Middle frontal gyrus (tissue), 1 donor: ENCODE data around the gene NOP56.
A peak's percentile ranks its signal among the peaks of the same experiment; 100 is the strongest.

Experiments
- DNase-seq: peaks from one replicate; pipeline ENCODE4 v3.0.0-alpha.2; 2015; ENCODE audit warnings: low spot score; ENCODE audit errors: extremely low spot score

NOP56 gene

GRCh38 chr20:2640260-2640659, 12.2 kb upstream of the NOP56 start:
- no peak for DNase-seq

GRCh38 chr20:2640899-2641298, 11.5 kb upstream of the NOP56 start:
- no peak for DNase-seq

- no peak for DNase-seq
Observed at GRCh38 chr20:2643708-2644107, 8.7 kb upstream of the NOP56 start.

DNA sequence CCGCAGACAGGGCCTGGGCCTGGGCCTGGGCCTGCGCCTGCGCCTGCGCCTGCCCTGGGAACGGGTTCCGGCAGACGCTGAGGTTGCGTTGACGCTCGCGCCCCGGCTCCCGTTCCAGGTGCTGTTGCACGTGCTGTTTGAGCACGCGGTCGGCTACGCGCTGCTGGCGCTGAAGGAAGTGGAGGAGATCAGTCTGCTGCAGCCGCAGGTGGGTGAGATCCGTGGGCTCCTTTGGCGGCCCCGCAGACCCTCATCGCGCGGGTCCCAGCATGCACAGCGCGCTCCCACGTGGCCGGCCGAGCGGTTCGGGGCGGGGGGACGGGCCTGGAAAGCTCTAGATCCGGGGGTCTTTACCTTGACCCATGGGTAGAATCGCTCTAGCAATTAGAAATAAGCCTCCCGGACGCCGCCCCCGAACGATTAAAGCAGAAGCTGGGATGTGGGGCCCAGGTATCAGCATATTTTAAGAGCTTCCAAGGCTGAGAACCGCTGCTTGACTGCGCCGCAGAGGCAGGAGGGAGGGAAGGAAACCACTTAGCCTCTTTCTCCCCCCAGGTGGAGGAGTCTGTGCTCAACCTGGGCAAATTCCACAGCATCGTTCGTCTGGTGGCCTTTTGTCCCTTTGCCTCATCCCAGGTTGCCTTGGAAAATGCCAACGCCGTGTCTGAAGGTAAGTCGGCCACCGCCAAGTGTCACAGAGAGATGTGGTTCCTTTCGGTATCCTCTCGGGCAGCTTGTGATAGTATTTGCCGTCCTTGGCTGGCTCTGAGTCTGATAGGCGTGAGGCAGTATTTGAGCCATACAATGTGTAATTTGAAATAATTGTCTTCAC, 508 bp downstream of the NOP56 start:
- DNase-seq: no peak

DNA sequence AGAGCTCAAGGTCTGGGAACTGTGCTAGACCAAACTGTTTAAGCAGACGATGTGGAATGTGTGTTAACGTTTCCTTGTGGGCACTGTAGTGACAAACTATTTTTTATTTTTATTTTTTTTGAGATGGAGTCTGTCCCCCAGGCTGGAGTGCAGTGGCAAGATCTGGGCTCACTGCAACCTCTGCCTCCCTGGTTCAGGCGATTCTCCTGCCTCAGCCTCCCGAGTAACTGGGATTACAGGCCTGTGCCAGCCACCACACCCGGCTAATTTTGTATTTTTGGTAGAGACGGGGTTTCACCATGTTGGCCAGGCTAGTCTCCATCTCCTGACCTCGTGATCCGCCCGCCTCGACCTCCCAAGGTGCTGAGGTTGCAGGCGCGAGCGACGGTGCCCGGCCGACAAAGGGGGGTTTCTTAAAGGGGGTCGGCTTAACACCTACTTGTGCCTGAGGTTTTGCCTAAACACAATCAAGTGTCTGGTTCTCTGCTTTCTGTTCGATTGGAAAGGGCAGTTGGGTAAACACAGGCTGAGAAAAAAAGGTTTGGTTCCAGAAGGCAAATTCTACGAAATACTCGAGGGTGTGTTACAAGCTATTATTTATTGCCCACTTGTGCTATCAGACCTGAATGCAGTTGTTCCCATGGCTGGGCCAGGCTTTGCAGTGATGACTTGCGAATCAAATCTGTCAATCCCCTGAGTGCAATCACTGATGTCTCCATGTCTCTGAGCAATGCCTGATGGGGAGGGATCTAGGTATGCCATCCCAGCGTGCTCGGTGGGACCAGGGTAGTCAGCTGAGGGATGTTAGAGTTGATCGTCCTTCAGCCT, 1.3 kb downstream of the NOP56 start:
- DNase-seq: no peak

DNA sequence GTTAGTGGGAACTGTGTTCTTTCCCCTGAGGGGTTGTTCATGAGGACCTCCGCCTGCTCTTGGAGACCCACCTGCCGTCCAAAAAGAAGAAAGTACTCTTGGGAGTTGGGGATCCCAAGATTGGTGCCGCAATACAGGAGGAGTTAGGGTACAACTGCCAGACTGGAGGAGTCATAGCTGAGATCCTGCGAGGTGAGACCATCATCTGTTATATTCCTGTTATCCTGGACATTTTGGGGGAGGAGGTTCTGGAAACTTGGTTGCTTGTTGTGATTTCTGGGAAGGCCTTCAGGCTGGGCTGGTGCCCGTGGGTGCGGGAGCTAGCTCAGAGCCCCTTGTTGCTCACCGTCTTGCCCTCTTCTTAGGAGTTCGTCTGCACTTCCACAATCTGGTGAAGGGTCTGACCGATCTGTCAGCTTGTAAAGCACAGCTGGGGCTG, 2.0 kb downstream of the NOP56 start:
- no peak for DNase-seq

DNA sequence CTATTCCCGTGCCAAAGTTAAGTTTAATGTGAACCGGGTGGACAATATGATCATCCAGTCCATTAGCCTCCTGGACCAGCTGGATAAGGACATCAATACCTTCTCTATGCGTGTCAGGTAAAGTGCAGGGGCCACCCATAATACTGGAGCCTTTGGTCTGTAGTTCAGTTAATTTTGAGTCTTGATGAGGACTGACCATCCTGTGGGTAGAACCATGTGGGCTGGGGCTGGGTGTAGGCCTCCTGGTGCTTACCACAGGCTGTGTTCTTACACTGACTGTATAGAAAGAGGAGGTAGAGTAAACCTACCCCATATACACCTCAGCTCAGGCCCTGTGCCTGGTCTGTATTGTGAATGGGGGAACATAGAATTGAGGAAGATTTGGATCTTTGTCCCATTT, 2.4 kb downstream of the NOP56 start:
- DNase-seq: no peak

GRCh38 chr20:2655331-2656116, 3.1 kb downstream of the NOP56 start:
- DNase-seq: no peak

DNA sequence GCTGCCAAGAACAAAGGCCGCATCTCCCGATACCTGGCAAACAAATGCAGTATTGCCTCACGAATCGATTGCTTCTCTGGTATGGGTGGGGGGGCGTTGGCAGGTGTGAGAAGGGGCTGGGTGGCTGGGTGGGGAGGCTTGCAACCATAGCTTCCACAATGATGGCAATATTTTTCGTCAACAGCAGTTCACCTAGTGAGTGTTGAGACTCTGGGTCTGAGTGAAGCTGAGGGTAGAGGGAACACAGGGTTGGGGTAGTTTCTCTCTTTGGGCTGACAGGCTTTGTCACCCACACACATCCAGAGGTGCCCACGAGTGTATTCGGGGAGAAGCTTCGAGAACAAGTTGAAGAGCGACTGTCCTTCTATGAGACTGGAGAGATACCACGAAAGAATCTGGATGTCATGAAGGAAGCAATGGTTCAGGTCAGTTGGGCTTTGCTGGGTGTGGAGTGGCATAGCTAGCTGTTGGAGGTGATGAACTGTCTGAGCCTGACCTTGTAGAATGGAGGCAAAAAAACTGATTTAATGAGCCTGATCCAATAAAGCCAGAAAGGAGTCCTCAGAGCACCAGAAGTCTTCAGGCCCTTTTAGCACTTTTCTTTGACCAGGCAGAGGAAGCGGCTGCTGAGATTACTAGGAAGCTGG, 4.2 kb downstream of the NOP56 start:
- no peak for DNase-seq

DNA sequence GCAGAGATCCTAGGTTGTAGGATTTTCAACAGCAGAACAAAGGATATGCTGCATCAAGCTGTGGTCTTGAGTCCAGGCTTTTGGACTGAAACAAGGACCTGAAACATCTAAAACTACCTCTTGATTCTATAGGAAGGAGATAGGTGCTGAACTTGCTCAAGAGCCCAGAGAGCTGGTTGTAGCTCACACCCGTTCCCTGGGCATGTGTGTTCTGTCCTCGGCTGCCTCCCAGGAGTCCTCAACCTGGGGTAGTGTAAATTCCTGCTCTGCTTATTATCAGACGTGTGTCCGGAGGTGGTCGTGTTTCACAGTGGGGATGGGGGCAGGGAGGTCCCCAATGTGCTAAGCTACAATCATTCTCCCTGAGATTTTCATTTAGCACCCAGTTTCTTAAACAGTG, 4.8 kb downstream of the NOP56 start:
- no peak for DNase-seq

- DNase-seq: no peak
Observed at GRCh38 chr20:2657674-2658073, 5.2 kb downstream of the NOP56 start.

DNA sequence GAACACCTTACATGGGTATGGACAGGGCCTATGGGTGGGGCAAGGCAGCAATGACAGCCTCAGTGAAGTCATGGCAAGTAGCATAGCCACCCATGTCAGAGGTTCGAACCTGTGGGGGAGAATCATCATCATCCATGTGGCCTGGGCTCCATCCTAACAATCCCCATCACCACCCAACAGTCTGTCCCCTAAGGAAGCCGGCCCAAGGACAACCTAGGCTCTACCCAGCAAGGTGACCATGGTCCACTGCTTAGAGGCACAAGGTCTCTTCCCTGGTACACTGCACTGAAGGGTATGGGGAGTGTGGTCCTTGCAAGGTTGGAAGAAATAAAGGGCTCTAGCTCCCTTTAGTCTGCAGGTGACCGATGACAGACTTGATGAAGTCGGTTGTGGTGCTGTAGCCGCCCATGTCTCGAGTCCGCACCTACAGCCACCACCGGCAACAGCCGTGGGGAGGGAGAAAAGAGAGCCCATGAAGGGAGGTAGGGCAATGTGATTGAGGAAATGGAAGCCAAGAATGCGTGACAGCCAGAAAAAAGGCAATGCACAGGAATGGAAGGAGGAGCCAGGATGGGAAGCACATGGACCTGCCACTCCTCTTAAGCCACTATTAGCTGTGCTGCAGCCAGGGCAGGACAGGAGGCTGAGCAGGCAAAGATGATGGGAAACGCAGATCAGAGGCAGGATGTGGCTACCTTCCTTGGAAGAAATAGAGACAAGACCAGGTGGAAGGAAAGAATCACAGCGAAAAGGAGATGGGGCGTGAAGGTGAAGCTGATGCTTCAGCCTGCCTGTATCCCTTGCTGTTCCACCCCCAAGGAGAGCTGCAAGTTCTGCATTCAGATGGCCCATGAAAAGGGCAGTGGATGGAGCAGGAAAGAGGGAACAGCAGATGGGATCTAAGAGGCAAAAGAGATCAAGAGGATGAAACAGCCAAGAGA, 6.3 kb downstream of the NOP56 start:
- no peak for DNase-seq

- no peak for DNase-seq
Observed at GRCh38 chr20:2659547-2659946, 7.1 kb downstream of the NOP56 start.

DNA sequence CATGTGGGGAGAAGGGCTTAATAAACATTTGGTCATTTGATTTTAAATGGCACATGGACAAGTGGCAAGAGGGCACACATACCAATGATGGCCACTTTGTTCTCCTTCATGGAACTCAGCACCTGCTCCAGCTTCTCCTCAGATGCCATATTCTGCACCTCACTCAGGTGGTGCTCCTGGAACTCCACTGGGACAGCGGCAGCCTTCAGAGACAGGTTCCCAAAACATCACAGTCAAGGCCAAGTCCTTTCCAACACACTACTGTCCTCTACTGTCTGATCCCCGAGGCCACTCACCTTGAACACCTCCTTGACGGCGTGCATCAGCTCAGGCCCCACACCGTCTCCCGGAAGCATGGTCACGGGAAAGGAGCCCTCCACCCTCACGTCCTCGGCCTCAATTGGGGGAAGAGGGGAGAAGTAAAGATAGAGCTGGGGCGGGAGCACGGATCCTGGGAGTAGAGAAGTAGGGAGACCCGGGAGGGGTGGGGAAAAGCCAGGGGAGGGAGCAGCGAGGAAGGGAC, 11.0 kb downstream of the NOP56 start:
- DNase-seq: no peak

DNA sequence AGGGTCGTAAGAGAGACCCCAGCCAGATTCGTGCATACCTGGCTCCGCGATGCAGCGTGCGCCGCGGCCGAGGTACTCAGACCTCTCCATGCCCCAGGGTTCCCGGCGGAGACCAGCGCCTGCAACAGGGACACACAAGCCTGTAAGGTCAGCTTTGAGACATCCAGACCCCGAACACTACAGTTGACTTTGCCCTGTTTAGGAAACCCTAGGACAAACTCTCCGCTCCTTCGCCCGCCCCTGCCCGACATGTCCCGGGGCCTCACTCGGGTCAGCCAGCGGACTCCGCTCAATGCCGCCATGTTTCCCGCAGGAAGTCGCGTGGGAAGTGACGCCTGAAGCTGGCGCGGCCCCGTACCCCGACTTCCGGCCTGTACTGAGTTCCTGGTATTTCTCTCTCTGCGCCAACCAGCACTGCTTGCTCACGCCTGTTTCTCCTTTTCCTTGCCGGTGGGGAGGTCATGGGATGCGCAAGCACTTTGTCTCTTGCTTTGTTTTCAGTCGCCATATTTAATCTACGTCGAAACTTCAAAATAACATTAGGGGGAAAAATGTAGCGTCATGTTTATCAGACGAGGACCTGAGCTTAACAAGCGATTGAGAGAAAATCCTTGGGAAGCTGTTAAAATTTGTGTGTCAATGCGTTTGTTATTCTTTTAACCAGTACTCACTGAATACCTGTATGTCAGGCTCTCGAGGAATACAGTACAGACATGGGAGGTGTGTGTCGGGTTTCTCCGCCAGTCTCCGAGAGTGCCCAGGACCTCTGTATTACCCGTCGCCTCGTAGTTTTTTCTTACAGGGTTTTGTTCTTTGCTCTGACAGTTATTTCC, 11.7 kb downstream of the NOP56 start, which contains the start of gene IDH3B:
Gene IDH3B (minus strand): TSS at position 330 of the 833 bp plus-strand sequence. CDS start 28 bp downstream, at position 302.
- peak; percentile 92 for DNase-seq

GRCh38 chr20:2671977-2672376, 19.5 kb downstream of the NOP56 start:
- DNase-seq: no peak

DNA sequence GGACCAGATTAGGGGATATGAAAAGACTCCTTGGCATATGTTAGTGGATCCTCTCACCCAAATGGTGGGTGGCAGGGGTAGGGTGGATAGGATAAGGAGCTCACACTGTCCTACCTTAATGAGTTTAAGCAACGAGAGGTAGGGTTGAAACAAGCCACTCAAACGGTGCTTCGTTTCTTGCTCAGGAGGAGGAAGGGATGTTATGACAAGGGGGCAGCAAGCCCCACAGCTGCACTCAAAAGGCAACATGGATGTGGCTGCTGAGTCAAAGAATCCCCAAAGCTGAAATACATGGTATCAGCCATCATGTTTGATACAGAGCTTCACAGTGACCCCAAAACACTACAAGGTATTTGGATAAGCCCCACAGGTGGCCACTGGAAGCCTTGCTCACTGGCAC, 20.0 kb downstream of the NOP56 start:
- DNase-seq: no peak

DNA sequence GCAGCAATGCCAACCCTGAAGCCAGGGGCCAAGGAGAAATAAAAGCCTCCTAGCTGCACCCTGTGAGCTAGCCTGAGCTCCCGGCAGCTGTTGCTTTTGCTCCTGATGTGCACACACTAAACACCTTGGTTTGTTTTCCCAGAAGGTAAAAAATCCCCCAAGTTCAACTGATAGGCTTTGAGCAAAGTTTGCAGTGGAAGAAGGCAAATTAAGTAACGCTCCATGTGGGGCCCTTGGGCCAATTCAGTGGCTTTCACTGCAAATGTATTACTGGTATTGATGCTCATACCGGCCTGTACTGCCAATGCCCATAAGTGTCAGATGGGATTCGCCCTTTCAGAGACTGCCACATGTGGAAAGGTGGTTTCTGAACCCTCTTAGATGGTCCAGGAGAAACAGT, 21.0 kb downstream of the NOP56 start:
- no peak for DNase-seq

DNA sequence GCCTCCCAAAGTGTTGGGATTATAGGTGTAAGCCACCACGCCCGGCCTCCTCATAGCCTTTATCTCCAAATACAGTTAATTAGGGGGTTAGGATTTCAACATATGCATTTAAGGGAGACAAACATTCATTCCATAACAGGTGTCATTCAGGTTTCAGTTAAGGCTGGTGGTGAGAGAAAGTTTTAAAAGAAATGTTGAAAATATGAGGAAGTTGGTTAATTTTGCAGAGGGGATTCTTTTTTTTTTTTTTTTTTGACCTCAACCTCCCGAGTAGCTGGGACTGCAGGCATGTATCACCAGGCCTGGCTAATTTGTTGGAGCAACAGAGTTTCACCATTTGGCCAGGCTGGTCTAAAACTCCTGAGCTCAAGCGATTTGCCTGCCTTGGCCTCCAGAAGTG, 27.6 kb downstream of the NOP56 start:
- DNase-seq: no peak
